ENCODE results near the gene KLK5.

The KLK5 gene

DNA sequence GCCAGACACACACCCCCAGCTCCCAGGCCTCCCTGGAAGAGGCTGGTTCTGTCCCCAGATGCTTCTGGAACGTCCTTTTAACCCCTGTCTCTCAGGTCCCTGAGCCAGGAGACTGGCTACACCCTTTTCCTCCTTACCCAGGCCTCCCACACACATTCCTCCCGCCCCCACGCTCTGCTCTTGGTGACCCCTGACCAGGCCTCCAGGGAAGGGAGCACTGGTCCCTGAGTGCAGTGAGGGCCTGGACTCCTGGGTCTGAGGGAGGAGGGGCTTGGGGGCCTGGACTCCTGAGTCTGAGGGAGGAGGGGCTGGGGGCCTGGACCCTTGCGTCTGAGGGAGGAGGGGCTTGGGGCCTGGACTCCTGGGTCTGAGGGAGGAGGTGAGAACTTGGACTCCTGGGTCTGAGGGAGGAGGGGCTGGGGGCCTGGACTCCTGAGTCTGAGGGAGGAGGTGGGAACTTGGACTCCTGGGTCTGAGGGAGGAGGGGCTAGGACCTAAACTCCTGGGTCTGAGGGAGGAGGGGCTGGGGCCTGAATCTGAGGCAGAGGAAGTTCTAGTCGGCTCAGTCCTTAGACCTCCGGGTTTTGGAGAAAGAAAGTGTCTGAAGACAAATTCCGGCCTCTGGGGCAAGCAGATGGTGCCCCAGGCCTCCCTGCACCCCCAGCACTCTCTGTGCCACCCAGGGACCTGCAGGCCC lies 16.0 kb upstream of the KLK5 start:
- DNase-seq (ENCODE audit: low spot score) = no peak

DNA sequence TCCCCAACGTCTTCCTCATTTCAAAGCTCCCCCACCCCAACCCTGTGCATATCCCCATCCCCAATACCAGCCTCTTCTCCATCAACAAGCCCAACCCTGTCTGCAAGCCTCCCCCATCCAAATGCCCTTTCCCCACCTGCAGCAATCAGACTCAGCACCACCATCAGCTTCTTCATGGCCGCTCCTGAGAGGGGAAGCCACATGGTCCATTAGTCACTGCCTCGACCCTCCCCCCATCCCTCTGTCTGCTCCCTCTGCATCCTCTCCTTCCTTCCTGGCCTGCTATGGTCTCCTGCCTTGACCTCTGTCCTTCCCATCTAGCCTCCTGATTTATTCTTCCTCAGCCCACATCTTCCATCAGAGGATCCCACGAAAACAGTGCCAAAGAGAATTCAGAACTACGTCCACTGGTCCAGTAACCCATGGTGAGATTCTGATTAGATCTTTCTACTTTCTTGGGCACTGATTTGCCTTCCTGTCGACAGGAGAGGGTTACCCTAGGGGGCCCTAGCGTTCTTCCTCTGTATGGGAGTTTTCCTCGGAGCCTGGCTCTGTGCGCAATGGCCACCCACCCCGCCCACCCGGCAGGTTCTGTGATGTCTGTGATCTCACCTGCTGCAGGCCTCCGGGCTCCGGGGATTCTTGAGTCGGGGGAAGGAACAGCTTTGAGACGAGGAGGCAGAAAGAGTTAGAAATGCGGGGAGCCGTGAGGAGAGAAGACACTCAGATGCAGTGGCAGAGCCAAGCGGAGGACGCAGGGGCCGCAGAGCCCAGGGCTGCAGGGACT lies 15.3 kb upstream of the KLK5 start:
- DNase-seq (ENCODE audit: low spot score) = no peak

DNA sequence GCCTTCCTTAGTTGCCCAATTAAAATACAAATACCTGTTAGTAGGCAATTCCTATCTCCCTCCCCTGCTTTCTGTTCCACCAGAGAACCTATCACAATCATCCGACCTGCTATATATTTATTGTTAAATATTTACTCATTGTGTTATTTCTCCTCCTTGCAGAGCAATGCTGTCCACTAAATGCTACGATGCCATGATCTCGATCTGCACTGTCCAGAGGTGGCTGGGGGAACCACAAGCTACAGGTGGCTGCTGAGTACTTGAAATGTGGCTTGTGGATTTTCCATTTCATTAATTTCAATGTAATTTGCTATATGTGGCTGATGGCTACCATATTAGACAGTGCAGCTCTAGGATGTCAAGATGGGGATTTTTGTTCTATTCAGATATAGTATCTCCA lies 11.4 kb upstream of the KLK5 start:
- no peak for DNase-seq (ENCODE audit: low spot score)

DNA sequence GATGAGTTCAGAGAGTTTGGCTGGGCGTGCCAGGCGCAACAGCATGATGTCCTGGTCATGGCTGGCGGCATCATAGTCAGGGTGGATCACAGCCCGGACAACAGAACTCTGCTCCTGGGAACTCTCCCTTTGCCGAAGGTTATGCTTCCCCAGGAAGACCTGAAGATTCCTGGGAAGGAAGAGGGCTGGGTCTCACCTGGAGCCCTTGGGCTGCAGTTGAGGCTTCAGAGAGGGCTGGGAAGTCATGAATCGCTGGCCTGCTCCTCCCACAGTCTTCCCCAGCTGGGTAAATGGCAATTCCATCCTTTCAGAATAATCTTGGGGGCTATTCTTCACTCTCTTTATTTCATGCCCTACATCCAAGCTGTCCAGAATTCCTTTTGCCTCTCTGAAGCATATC lies 10.5 kb upstream of the KLK5 start:
- DNase-seq (ENCODE audit: low spot score) = no peak

DNA sequence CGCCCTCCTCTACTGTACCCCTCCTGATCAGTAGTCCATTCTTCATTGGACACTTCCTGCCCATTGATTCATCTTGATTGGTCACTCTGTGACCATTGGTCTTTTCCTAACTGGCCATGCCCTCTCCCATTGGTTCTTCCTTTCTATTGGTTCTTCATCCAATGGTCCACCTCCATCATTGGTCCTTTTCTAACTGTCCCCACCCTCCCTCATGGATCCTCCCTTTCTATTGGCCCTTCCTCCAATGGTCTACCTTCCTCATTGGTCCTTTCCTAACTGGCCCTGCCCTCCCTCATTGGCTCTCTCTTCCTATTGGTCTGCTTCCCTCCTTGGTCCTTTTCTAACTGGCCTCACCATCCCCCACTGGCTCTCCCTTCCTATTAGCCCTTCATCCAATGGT lies 9.4 kb upstream of the KLK5 start:
- DNase-seq (ENCODE audit: low spot score) = no peak

DNA sequence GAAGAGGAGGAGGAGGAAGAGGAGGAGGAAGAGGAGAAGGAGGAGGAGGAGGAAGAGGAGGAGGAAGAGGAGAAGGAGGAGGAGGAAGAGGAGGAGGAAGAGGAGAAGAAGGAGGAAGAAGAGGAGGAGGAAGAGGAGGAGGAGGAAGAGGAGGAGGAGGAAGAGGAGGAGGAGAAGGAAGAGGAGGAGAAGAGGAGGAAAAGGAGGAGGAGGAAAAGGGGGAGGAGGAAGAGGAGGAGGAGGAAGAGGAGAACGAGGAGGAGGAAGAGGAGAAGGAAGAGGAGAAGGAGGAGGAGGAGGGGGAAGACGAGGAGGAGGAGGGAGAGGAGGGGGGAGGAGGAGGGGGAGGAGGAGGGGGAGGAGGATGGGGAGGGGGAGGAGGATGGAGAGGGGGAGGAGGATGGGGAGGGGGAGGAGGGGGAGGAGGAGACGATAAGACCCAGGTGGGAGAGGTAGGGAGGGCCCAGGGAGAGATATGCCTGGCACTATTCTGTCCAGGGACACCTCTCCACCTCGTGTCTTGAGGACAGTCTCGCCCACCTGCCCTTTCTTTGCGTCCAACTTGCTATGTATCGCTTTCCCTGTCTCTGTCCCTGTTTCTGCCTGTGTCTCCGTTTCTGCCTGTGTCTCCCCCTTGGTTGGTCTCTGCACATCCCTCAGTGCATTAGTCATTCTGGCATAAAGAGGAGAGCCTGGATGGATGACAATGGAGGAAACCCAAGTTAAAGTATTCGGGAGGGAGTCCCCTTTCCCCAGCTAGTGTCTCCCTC lies 7.1 kb upstream of the KLK5 start:
- no peak for DNase-seq (ENCODE audit: low spot score)

DNA sequence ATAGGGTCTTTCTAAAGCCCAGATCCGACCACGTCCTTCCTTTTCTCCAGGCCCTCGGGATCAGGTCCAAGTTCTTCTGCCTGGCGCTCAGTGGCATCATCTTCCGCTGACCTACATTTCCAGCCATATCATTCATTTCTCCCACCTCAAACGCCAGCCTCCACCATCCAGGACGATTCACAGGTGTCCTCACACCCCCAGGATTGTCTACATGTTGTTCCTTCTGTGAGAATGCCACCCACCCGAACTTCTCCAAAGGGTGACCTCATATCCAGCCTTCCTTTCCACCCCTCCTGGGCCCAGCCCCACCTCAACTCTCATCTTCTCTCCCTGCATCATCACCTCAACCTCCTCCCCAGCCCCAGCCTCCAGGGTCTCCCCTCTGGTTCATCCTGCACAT lies 4.7 kb upstream of the KLK5 start:
- DNase-seq (ENCODE audit: low spot score) = no peak

DNA sequence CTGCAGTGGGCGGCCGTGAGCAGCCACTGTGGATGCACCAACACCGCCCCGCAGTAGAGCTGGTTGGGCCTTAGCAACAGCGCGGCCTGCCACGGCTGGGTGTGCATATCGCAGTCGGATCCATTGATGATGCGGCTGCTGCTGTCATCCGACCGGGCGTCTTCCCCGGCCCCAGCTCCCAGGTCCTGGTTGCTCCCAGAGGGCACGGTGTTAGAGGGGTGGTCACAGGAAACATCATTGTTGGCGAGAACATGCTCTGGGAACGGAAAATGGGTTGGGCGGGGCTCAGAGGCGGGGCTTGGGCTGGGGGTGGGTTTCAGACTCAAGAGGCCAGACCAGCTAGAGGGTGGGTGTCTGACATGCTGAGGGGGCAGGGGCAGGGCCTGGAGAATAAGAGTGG lies 3.0 kb downstream of the KLK5 start:
- no peak for DNase-seq (ENCODE audit: low spot score)

DNA sequence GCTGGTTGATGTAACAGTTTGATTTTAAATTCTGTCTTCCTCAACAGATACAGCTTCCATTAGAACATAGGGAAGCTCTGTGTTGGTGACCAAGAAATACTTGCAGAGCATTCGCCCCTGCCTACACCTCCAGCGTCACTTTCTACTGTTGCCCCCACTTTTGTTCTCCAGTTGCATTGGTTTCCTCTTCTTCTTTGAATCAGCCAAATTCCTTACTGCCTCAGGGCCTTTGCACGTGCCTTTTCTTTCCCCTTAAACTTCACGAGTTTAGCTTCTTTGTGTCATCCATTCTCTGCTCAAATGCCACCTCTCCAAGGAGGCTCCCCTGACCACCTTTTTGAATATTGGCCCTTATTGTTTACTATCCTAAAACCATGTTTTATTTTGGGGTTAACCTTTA lies 5.7 kb downstream of the KLK5 start:
- no peak for DNase-seq (ENCODE audit: low spot score)

DNA sequence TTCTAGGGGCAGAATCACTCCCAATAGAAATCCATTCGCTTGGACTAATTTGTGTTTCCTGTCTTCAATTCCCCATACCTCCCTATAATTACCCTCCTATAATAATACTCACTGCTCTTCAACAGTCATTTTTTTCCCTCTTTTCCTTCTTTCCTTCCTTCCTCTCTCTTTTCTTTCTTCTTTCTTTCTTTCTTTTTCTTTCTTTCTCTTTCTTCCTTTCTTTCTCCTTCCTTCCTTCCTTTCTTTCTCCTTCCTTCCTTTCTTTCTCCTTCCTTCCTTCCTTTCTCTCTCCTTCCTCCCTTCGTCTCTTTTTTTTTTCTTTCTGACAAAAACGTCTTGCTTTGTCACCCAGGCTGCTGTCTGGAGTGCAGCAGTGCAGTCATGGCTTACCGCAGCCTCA lies 8.0 kb downstream of the KLK5 start:
- DNase-seq (ENCODE audit: low spot score) = no peak

DNA sequence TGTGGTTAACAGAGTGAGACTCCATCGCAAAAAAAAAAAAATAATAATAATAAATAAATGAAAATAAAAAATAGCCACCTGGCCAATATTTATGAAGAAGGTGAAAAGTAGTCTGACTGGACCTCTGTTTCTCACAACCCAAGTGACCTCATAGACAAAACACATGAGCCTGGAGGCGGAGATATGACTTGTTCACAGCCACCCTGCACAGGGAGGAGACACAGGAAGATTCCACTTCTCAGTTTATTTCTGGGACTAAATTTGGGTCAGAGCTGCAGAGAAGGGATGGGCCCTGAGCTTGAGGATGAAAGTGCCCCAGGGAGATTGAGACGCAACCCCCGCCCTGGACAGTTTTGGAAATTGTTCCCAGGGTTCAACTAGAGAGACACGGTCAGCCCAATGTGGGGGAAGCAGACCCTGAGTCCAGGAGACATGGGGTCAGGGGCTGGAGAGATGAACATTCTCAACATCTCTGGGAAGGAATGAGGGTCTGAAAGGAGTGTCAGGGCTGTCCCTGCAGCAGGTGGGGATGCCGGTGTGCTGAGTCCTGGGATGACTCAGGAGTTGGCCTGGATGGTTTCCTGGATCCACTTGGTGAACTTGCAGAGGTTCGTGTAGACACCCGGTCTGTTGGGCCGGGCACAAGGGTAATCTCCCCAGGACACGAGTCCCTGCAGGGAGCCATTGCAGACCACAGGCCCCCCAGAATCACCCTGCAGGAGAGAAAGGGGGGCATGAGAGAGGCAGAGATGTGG lies 9.6 kb downstream of the KLK5 start:
- DNase-seq (ENCODE audit: low spot score) = no peak

DNA sequence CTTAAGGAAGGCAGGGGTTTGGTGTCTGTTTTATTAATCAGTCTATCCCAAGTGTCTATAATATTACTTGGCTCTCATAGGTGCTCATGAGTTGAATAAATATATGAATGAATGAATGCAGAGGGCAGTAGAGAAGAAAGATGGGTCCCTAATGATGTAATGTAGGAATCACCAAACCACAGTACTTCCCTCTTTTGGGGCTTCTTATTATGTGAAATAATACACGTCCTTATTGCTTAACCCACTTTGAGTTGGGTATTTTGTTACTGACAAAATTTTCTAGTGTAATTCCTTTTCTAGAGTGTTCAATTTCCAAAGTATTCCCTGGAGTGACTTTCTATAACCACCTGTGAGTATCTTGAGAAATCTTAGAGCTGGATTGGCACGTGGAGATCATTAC lies 13.2 kb downstream of the KLK5 start:
- no peak for DNase-seq (ENCODE audit: low spot score)

DNA sequence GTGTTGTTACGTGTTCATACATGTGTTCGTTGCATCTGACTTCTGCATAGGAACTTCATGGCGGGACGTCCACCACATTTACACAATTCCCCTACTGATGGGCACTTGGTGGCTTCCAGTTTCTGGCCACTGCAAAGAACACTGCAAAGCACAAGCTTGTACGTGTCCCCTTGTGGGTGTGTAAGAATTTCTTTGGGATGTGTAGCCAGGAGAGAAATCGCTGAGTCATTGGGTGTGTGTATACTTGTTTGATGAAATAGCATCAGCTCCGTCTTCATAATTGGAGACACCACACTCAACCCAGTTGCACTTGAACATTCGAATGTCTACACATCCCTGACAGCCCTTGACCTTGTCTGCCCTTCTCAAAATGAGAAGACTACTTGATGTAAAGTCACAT lies 19.2 kb downstream of the KLK5 start:
- DNase-seq (ENCODE audit: low spot score) = no peak

DNA sequence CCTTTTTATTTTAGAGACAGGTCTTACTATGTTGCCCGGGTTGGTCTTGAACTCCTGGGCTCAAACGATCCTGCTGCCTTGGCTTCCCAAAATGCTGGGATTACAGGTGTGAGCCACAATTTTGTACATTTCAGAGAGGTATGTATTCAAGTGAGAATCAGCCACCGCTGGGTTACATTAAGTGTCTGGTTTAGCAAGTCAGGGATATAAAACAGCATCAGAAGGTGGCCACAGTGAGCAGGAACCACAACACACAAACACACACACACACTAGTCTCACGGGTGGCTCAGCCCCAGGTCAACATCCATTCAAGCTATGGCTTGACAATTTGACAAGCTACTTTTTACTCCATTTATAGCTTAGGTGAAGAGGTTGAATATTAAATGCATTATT lies 20.2 kb downstream of the KLK5 start:
- no peak for DNase-seq (ENCODE audit: low spot score)

DNA sequence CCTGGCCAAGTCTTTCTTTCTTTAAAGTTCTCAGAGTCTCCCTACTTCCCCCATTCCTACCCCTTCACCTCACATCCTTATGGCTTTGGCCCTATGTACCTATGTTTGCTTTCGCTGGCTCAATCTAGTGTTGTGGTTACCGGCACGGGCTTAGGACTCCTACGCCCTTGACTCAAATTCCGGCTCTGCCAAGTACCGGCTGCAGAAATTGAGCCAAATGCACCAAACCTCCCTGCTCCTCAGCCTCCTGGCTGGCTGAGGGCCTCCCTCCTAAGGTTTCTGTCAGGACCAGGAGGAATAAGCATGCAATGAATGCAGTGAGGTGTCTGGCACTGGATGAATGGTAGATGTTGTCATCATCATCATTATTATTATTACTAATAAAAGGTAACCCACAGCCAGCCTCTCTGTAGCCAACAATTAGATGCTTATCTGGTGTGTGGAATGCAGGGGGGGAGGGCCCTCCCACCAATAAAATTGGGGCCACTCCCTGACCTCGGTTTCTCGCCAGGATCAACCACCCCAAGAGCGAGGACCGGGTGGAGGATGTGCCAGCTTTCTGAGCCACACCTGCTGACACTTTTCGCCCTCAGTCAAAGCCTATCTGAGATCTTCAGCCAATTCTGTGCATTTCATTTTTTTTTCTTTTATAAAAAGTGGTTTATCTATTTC lies 20.7 kb downstream of the KLK5 start:
- no peak for DNase-seq (ENCODE audit: low spot score)

DNA sequence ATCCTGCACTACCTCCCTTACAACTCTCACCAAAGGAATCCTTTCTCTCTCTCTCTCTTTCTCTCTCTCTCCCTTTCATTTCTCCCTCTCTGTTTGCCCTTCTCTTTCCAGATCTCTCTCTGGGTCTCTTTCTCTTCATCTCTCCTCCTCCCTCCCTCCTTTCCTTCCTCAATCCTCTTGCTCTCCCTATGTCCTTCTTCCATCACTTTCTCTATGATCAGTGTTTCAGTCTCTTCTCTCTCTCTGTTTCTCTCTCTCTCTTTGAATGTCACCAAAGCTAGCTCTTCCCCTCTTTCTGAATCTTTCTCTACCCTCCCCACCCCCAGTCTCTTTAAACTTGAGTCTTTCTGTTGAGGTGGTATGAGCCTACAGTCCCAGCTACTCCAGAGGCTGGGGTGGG lies 21.8 kb downstream of the KLK5 start:
- DNase-seq (ENCODE audit: low spot score) = no peak

DNA sequence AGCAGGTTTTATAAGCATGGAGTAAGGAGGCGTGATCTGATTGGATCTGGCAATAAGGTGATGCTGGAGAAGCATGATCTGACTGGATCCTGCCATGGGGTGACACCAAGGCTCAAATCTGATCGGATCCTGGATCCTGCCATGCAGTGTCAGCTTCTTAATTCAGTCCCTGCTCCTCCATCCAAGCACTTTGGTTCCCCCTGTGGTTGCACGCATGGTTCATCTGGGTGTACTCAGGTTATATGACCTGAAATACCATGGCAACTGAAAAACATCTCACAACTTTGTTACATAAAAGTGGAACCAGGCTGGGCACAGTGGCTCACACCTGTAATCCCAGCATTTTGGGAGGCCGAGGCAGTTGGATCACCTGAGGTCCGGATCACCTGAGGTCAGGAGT lies 24.0 kb downstream of the KLK5 start:
- no peak for DNase-seq (ENCODE audit: low spot score)

DNA sequence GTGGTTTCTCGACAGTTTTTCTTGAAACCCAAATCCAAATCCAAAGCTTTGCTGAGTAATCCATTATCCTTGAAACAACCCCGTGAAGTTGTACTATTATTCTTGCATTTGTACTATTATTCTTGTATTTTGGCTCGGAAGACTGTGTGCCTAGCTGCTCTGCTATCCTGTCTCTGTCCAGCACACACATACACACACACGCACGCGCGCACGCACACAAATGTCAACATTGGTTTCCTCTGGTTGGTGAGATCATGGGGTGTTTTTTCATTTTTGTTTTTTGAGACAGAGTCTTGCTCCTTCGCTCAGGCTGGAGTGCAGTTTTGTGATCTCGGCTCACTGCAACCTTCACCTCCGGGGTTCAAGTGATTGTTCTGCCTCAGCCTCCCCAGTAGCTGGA lies 26.7 kb downstream of the KLK5 start:
- no peak for DNase-seq (ENCODE audit: low spot score)

DNA sequence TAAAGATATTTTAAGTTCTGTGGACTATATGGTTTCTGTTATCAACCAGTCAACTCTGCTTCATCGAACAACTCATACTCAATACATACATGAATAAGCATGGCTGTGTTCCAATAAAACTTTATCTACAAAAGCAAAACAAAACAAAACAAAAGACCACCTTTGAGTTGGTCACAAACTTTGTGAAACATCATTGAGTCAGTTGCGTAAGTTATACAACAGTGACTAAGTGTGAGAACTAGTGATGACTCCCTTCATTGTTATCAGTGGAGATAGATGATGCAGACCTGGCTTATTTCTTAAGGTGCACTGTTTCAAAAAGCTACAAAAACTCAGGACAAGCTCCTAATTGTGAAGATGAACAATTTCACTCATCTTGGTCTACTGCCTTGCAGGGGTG lies 27.1 kb downstream of the KLK5 start:
- no peak for DNase-seq (ENCODE audit: low spot score)

DNA sequence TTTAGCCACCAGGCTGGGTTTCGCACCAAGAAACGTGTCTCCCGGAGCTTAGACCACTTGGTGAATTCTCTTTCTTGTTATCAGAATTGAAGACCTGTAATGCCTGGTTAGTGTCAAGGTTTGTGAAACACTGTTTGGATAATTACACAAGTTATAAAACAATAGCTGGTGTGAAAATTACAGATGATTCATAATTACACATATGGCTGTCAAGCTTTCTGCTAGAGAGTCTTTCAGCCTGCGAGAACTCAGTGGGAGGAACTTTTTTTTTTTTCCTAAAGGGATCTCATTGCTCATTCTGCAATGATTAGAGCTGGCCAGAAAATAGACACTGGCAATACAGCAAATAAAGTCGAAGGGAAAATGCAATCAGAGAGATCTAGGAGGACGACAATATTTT lies 28.3 kb downstream of the KLK5 start:
- DNase-seq (ENCODE audit: low spot score) = no peak

DNA sequence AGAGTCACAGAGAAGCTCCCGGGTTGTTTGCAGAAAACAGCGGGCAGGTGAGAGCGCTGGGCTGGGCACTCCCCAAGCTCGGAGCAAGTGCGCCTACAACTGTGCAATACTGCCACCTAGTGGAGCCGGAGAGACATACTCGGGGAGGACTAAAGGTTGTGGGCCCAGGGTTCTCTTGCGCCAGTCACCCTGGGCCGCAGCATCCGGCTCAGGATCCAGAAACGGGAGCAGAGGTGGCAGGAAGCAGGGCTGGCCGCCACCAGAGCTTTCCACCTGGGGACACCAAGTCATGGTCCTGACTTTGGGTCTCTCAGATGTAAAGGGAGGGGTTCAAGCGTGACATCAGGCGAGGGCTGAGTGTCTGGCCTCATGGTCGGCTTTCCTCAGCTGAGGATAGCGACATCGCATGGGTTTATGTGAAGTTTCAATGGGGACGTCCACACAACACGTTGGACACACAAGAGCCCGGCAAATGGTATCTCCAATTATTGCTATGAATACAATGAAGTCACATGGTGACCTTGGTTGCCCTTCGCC lies 30.5 kb downstream of the KLK5 start:
- DNase-seq (ENCODE audit: low spot score) = peak; percentile 75

Measured in CD4-positive, alpha-beta T cell treated with Interleukin-6 at 100 ng/mL for 8 hours (primary cell).